BJ (cell line): ENCODE results near the gene TAAR9. TPM values are rescaled to one million over a fixed set of nuclear protein-coding genes. Genes with fewer than 3 reads are reported as not detected.

Experiments used
- CTCF ChIA-PET: fragments of 350-600 bp; formaldehyde crosslinking; extraction: SDS; loops from one replicate; lab custom pipeline; 2021; ENCODE audit warnings: antibody characterized with exemption, inconsistent platforms; lab: Yijun Ruan, JAX
- POLR2A ChIA-PET: fragments of 300-600 bp; sonication (Branson Sonifier 250); formaldehyde crosslinking; extraction: SDS; loops from one replicate; lab custom pipeline; 2021; ENCODE audit warnings: antibody characterized with exemption; lab: Charles Lee
- DNase-seq: peaks from one replicate; pipeline ENCODE4 v3.0.0-alpha.2; 2011; ENCODE audit warnings: low read depth
- H3K27me3 ChIP-seq: 2 replicates; pipeline ENCODE4 v1.6.0; 2011; ENCODE audit warnings: low read length; ENCODE audit not compliant: control insufficient read depth, insufficient read depth
- H3K36me3 ChIP-seq: 2 replicates; pipeline ENCODE4 v1.5.1; 2011; ENCODE audit warnings: low read length; ENCODE audit not compliant: control insufficient read depth, insufficient read depth
- H3K4me3 ChIP-seq: 2 replicates; pipeline ENCODE4 v1.5.1; 2011; ENCODE audit warnings: low read depth, mild to moderate bottlenecking, control low read depth, low read length
- CTCF ChIP-seq: IDR thresholded peaks from 2 replicates; pipeline ENCODE4 v1.5.1; 2011; ENCODE audit warnings: low read depth, mild to moderate bottlenecking, control low read depth, inconsistent platforms, low read length, moderate library complexity; ENCODE audit not compliant: insufficient read depth
- polyA plus RNA-seq: library from polyadenylated mRNA; depleted of rRNA; stranded (reverse); fragments of >200 nt; gene quantifications from 2 replicates; pipeline ENCODE4 v1.2.3, GENCODE V29; 2011; rRNA removed
- small RNA-seq: library from RNA; depleted of rRNA; stranded (forward); fragments of <200 nt; gene quantifications from one replicate; pipeline ENCODE3, GENCODE V24; 2012; ENCODE audit warnings: low replicate concordance, low read depth; ENCODE audit not compliant: insufficient read length

TAAR9 gene
- polyA plus RNA-seq, 1 experiment, result not detected

GRCh38 chr6:132571774-132572173 lies 33.7 kb downstream of the TAAR9 start:
- ChIA-PET CTCF (interaction anchor here (0.6 kb wide), 1 partner anchor 321 kb away, joined by 3 read pairs; no protein-coding TSS in a partner anchor), POLR2A (no interaction called here)
- no peak overlapping the region for H3K4me3 ChIP-seq
- 0 out of 2 replicates have a peak, but pooled peaks cover 4% of the 10 kb centered on the region for H3K27me3 ChIP-seq
- TF ChIP-seq CTCF, result no peak
- no peak for DNase-seq
- no peaks in the 10 kb centered on the region for H3K36me3 ChIP-seq

- H3K4me3 ChIP-seq, result no peak overlapping the region
- H3K36me3 ChIP-seq, result no peaks in the 10 kb centered on the region
- no peak for TF ChIP-seq CTCF
- ChIA-PET POLR2A (no interaction called here), CTCF (no interaction called here)
- 0 out of 2 replicates have a peak, but pooled peaks cover 1% of the 10 kb centered on the region for H3K27me3 ChIP-seq
- no peak for DNase-seq
These were observed 46.6 kb downstream of the TAAR9 start for GRCh38 chr6:132584698-132585097.

- TF ChIP-seq CTCF, result no peak
- peaks cover 1% of the 10 kb centered on the region; the same call in 1 of the 2 replicates for H3K27me3 ChIP-seq
- CTCF ChIA-PET, result no interaction called here
- H3K36me3 ChIP-seq, result no peaks in the 10 kb centered on the region
- no peak overlapping the region for H3K4me3 ChIP-seq
- POLR2A ChIA-PET, result no interaction called here
- DNase-seq, result no peak
These were observed 49.3 kb downstream of the TAAR9 start for GRCh38 chr6:132587424-132587823.

Small RNAs within 50 kb of the gene (small RNA-seq; reads per million reads assigned to genes)
- not detected for gene TAAR7P

Other genes with a start within 250 kb of the TAAR9 start
- 71.3 and 121 TPM in 2 replicates for gene MOXD1, start 136.8 kb upstream of the TAAR9 start, polyA plus RNA-seq
- gene STX7, start 25.2 kb upstream of the TAAR9 start, polyA plus RNA-seq, result 31.0 and 51.2 TPM in 2 replicates
- not detected in 2 replicates for gene TAAR8, start 14.4 kb downstream of the TAAR9 start, polyA plus RNA-seq
- not detected in 2 replicates for gene TAAR6, start 32.0 kb downstream of the TAAR9 start, polyA plus RNA-seq
- not detected in 2 replicates for gene TAAR5, start 51.5 kb downstream of the TAAR9 start, polyA plus RNA-seq
- not detected in 2 replicates for gene TAAR2, start 86.0 kb downstream of the TAAR9 start, polyA plus RNA-seq
- not detected in 2 replicates for gene TAAR1, start 120.9 kb downstream of the TAAR9 start, polyA plus RNA-seq
- gene VNN1, start 175.8 kb downstream of the TAAR9 start, polyA plus RNA-seq, result not detected in 2 replicates
- gene VNN2, start 219.6 kb downstream of the TAAR9 start, polyA plus RNA-seq, result not detected in 2 replicates